Osteocyte (in vitro differentiated cells): ENCODE results near the gene LBP. TPM values are rescaled to one million over a fixed set of nuclear protein-coding genes. Genes with fewer than 3 reads are reported as not detected.
A peak's percentile ranks its signal among the peaks of the same experiment; 100 is the strongest.
"Not testable (repeated sequence)": the region's sequence is repeated elsewhere in the genome, so short reads cannot be mapped to it uniquely, and the experiment has no call there.

Experiments used
- DNase-seq: peaks from one replicate; pipeline ENCODE4 v3.0.0; 2021; ENCODE audit warnings: mixed read lengths; ENCODE audit not compliant: unreplicated experiment; ENCODE audit errors: extremely low spot score
- H3K27ac Mint-ChIP-seq: one replicate; pipeline ENCODE4 v1.8.0; 2021; ENCODE audit warnings: mild to moderate bottlenecking, mixed read lengths; ENCODE audit not compliant: unreplicated experiment
- H3K27me3 Mint-ChIP-seq: one replicate; pipeline ENCODE4 v1.8.0; 2021; ENCODE audit warnings: mixed read lengths; ENCODE audit not compliant: unreplicated experiment
- H3K36me3 Mint-ChIP-seq: one replicate; pipeline ENCODE4 v1.8.0; 2021; ENCODE audit warnings: mixed read lengths; ENCODE audit not compliant: unreplicated experiment
- H3K4me1 Mint-ChIP-seq: one replicate; pipeline ENCODE4 v1.8.0; 2021; ENCODE audit warnings: mixed read lengths; ENCODE audit not compliant: unreplicated experiment
- H3K4me3 Mint-ChIP-seq: one replicate; pipeline ENCODE4 v1.8.0; 2021; ENCODE audit warnings: mild to moderate bottlenecking, moderate library complexity, mixed read lengths; ENCODE audit not compliant: unreplicated experiment
- H3K9me3 Mint-ChIP-seq: one replicate; pipeline ENCODE4 v1.8.0; 2021; ENCODE audit warnings: mixed read lengths; ENCODE audit not compliant: unreplicated experiment
- CTCF ChIP-seq: fragments of 200-600 bp; sonication (generic); IDR thresholded peaks from 2 replicates; pipeline ENCODE4 v1.5.0; 2021; ENCODE audit warnings: antibody characterized with exemption, mild to moderate bottlenecking, moderate library complexity
- total RNA-seq: library from RNA; stranded (reverse); gene quantifications from 2 replicates; pipeline ENCODE4 v1.2.1, GENCODE V29; 2021

LBP gene
- total RNA-seq, 1 donor from 2014 or later: not detected

DNA sequence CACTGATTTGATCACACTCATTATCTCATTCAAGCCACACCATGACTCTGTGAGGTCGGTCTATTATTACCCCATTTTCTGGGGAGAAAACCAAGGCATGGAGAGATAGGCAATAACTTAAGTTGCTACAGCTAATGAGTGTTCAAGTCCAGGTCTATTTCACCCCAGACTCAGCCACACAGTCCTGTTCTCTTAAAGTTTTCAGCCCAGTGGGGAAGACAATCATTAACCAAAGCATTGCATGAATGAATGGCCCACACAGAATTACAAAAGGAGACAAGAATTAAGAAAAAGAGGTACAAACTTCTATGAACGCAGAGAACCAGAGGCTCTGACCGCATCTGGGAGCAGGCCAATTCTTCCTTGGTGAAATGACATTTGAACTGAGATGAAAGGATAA, 35.2 kb upstream of the LBP start:
- no peaks in the 10 kb centered on the region for H3K4me1 Mint-ChIP-seq
- no peak overlapping the region for H3K4me3 Mint-ChIP-seq
- no peak overlapping the region for H3K27ac Mint-ChIP-seq

GRCh38 chr20:38311491-38311890, 34.8 kb upstream of the LBP start:
- H3K9me3 Mint-ChIP-seq: no peaks in the 10 kb centered on the region
- no peaks in the 10 kb centered on the region for H3K4me1 Mint-ChIP-seq
- no peak for DNase-seq
- no peak overlapping the region for H3K4me3 Mint-ChIP-seq
- no peak for TF ChIP-seq CTCF
- H3K36me3 Mint-ChIP-seq: no peaks in the 10 kb centered on the region
- H3K27me3 Mint-ChIP-seq: peaks cover 9% of the 10 kb centered on the region
- H3K27ac Mint-ChIP-seq: no peak overlapping the region

More for the DNA sequence above, 35.2 kb upstream of the LBP start:
- peaks cover 9% of the 10 kb centered on the region for H3K27me3 Mint-ChIP-seq
- no peaks in the 10 kb centered on the region for H3K9me3 Mint-ChIP-seq
- TF ChIP-seq CTCF: no peak
- no peak for DNase-seq
- no peaks in the 10 kb centered on the region for H3K36me3 Mint-ChIP-seq

DNA sequence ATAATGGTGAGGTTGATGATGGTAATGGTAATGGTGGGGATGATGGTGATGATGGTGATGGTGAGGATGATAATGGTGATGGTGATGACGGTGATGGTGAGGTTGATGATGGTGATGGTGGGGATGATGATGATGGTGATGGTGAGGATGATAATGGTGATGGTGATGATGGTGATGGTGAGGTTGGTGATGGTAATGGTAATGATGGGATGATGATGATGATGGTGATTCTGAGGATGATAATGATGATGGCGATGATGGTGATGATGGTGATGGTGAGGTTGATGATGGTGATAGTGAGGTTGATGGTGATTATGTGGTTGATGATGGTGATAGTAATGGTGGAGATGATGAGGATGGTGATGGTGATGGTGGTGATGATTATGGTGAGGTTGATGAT, 32.6 kb upstream of the LBP start:
- no peak overlapping the region for H3K4me3 Mint-ChIP-seq
- no peaks in the 10 kb centered on the region for H3K4me1 Mint-ChIP-seq
- no peaks in the 10 kb centered on the region for H3K9me3 Mint-ChIP-seq
- H3K27me3 Mint-ChIP-seq: peaks cover 9% of the 10 kb centered on the region
- no peak overlapping the region for H3K27ac Mint-ChIP-seq
- no peak for DNase-seq
- H3K36me3 Mint-ChIP-seq: no peaks in the 10 kb centered on the region
- no peak for TF ChIP-seq CTCF

GRCh38 chr20:38314350-38314749, 31.9 kb upstream of the LBP start:
- not testable (repeated sequence) for H3K4me1 Mint-ChIP-seq, H3K36me3 Mint-ChIP-seq, H3K4me3 Mint-ChIP-seq, H3K27me3 Mint-ChIP-seq, H3K27ac Mint-ChIP-seq, DNase-seq, H3K9me3 Mint-ChIP-seq

DNA sequence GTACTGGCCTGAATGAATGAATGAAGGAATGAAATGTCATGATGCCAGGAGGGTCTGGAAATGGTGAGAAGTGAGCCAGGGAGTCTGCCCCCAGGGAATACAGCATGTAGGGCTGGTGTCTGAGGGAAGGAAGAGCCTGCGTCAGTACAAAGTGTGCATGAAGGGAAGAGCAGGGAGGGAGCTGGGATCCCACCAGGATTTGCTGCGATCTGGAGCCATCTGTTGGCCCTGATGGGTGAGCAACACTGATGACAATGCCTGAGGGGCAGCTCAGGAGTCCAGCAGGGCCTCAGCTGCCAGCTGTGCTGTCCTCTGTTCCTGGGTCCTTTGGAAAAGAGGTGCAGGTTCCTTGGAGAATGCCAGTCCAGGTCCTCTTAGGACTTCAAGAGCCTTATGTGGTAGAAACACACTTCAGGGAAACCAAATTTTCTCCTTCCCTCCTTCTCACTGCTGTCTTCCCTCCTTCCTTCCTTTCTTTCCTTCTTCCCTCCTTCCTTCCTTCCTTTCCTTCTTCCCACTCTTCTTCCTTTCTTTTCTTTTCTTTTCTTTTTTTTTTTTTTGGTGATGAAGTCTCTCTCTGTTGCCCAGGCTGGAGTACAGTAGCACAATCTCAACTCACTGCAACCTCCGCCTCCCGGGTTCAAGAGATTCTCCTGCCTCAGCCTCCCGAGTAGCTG, 30.9 kb upstream of the LBP start:
- Mint-ChIP-seq H3K27ac (no peak overlapping the region), H3K4me1 (no peaks in the 10 kb centered on the region), H3K27me3 (peaks cover 9% of the 10 kb centered on the region), H3K4me3 (no peak overlapping the region), H3K9me3 (no peaks in the 10 kb centered on the region), H3K36me3 (no peaks in the 10 kb centered on the region)
- TF ChIP-seq CTCF: peak; percentile 51
- DNase-seq: no peak

GRCh38 chr20:38316341-38316740, 29.9 kb upstream of the LBP start:
- Mint-ChIP-seq H3K4me1 (peaks cover 2% of the 10 kb centered on the region), H3K27me3 (peaks cover 9% of the 10 kb centered on the region), H3K4me3 (no peak overlapping the region), H3K27ac (no peak overlapping the region), H3K36me3 (no peaks in the 10 kb centered on the region), H3K9me3 (no peaks in the 10 kb centered on the region)
- DNase-seq: no peak
- TF ChIP-seq CTCF: no peak
